ENCODE measurements around the gene GPR162. TPM values are rescaled to one million over a fixed set of nuclear protein-coding genes. Genes with fewer than 3 reads are reported as not detected.

Gene GPR162
- polyA plus RNA-seq, 1 donor from 2014 or later = 82.8 TPM

GRCh38 chr12:6860942-6861341, 39.3 kb downstream of the GPR162 start:
- Histone ChIP-seq H3K4me2 (ENCODE audit: low read length) (no peak overlapping the region), H4K20me1 (ENCODE audit: insufficient read depth) (no peaks in the 10 kb centered on the region), H3K9ac (ENCODE audit: low read length) (no peak overlapping the region), H3K9me2 (ENCODE audit: insufficient read depth, low read length) (no peaks in the 10 kb centered on the region), H2AFZ (ENCODE audit: low read depth, low read length) (no peak overlapping the region), H3K4me3 (ENCODE audit: low read length) (no peak overlapping the region), H3K27me3 (ENCODE audit: insufficient read depth, low read depth, low read length) (no peaks in the 10 kb centered on the region), H3K9me3 (ENCODE audit: low read length) (no peaks in the 10 kb centered on the region), H3K79me2 (replicated peaks; ENCODE audit: insufficient read depth, low read length) (no peaks in the 10 kb centered on the region), H3K27ac (ENCODE audit: low read length) (no peak overlapping the region), H3K36me3 (ENCODE audit: insufficient read depth, low read length) (peaks cover 4% of the 10 kb centered on the region), H3F3A (ENCODE audit: insufficient read depth, low read length, poor library complexity, severe bottlenecking) (no peaks in the 10 kb centered on the region)
- TF ChIP-seq POLR2AphosphoS5 (IDR thresholded peaks at IDR 0.05) (no peak), EZH2 (IDR thresholded peaks at IDR 0.05; ENCODE audit: borderline replicate concordance, insufficient read depth, low read length, poor library complexity, severe bottlenecking) (no peak), SMC3 (conservative IDR thresholded peaks at IDR 0.05; ENCODE audit: poor library complexity) (no peak), MXI1 (conservative IDR thresholded peaks at IDR 0.05; ENCODE audit: poor library complexity, severe bottlenecking) (no peak)
- TF ChIP-seq, protein P1, sequence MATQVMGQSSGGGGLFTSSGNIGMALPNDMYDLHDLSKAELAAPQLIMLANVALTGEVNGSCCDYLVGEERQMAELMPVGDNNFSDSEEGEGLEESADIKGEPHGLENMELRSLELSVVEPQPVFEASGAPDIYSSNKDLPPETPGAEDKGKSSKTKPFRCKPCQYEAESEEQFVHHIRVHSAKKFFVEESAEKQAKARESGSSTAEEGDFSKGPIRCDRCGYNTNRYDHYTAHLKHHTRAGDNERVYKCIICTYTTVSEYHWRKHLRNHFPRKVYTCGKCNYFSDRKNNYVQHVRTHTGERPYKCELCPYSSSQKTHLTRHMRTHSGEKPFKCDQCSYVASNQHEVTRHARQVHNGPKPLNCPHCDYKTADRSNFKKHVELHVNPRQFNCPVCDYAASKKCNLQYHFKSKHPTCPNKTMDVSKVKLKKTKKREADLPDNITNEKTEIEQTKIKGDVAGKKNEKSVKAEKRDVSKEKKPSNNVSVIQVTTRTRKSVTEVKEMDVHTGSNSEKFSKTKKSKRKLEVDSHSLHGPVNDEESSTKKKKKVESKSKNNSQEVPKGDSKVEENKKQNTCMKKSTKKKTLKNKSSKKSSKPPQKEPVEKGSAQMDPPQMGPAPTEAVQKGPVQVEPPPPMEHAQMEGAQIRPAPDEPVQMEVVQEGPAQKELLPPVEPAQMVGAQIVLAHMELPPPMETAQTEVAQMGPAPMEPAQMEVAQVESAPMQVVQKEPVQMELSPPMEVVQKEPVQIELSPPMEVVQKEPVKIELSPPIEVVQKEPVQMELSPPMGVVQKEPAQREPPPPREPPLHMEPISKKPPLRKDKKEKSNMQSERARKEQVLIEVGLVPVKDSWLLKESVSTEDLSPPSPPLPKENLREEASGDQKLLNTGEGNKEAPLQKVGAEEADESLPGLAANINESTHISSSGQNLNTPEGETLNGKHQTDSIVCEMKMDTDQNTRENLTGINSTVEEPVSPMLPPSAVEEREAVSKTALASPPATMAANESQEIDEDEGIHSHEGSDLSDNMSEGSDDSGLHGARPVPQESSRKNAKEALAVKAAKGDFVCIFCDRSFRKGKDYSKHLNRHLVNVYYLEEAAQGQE (IDR thresholded peaks at IDR 0.05; ENCODE audit: borderline replicate concordance) = no peak
- TF ChIP-seq, protein P2, sequence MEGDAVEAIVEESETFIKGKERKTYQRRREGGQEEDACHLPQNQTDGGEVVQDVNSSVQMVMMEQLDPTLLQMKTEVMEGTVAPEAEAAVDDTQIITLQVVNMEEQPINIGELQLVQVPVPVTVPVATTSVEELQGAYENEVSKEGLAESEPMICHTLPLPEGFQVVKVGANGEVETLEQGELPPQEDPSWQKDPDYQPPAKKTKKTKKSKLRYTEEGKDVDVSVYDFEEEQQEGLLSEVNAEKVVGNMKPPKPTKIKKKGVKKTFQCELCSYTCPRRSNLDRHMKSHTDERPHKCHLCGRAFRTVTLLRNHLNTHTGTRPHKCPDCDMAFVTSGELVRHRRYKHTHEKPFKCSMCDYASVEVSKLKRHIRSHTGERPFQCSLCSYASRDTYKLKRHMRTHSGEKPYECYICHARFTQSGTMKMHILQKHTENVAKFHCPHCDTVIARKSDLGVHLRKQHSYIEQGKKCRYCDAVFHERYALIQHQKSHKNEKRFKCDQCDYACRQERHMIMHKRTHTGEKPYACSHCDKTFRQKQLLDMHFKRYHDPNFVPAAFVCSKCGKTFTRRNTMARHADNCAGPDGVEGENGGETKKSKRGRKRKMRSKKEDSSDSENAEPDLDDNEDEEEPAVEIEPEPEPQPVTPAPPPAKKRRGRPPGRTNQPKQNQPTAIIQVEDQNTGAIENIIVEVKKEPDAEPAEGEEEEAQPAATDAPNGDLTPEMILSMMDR (IDR thresholded peaks at IDR 0.05; ENCODE audit: poor library complexity, severe bottlenecking) = no peak

DNA sequence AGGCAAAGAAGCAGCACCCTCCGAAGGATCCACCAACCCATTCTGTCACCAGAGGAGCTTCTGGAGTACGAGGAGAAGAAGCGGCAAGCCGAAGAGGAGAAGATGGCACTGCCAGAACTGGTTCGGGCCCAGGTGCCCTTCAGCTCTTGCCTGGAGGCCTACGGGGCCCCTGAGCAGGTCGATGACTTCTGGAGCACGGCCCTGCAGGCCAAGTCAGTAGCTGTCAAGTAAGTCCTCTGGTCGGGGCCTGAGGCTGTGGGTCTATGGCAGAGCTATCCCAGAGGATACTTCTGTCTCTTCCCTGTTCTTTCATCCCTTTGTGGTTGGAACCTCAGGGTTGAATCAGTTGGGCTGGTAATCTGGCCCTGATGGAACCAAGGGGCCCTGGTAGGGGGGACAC, 39.8 kb downstream of the GPR162 start:
- H3K27ac ChIP-seq (ENCODE audit: low read length) = no peak overlapping the region
- H3K9me3 ChIP-seq (ENCODE audit: low read length) = no peaks in the 10 kb centered on the region
- no peaks in the 10 kb centered on the region for H4K20me1 ChIP-seq (ENCODE audit: insufficient read depth)
- no peaks in the 10 kb centered on the region for H3K9me2 ChIP-seq (ENCODE audit: insufficient read depth, low read length)
- H3K36me3 ChIP-seq (ENCODE audit: insufficient read depth, low read length) = peaks cover 4% of the 10 kb centered on the region
- no peaks in the 10 kb centered on the region for H3F3A ChIP-seq (ENCODE audit: insufficient read depth, low read length, poor library complexity, severe bottlenecking)
- no peak overlapping the region for H3K9ac ChIP-seq (ENCODE audit: low read length)
- H3K4me3 ChIP-seq (ENCODE audit: low read length) = no peak overlapping the region
- TF ChIP-seq TAF1 (IDR thresholded peaks at IDR 0.05; ENCODE audit: low read depth) = no peak
- TF ChIP-seq, protein P2 (IDR thresholded peaks at IDR 0.05; ENCODE audit: poor library complexity, severe bottlenecking) = no peak
- no peak for TF ChIP-seq EP300 (conservative IDR thresholded peaks at IDR 0.05; ENCODE audit: poor library complexity, severe bottlenecking)
- no peak for TF ChIP-seq MXI1 (conservative IDR thresholded peaks at IDR 0.05; ENCODE audit: poor library complexity, severe bottlenecking)
- TF ChIP-seq, protein P1 (IDR thresholded peaks at IDR 0.05; ENCODE audit: borderline replicate concordance) = no peak
- TF ChIP-seq SMC3 (conservative IDR thresholded peaks at IDR 0.05; ENCODE audit: poor library complexity) = no peak
- no peak for TF ChIP-seq RAD21 (conservative IDR thresholded peaks at IDR 0.05)
- TF ChIP-seq POLR2AphosphoS5 (IDR thresholded peaks at IDR 0.05) = no peak
- TF ChIP-seq EZH2 (IDR thresholded peaks at IDR 0.05; ENCODE audit: borderline replicate concordance, insufficient read depth, low read length, poor library complexity, severe bottlenecking) = no peak
- no peak overlapping the region for H2AFZ ChIP-seq (ENCODE audit: low read depth, low read length)
- no peaks in the 10 kb centered on the region for H3K27me3 ChIP-seq (ENCODE audit: insufficient read depth, low read depth, low read length)
- H3K4me2 ChIP-seq (ENCODE audit: low read length) = no peak overlapping the region
- H3K79me2 ChIP-seq (replicated peaks; ENCODE audit: insufficient read depth, low read length) = no peaks in the 10 kb centered on the region

Data from neural cell (in vitro differentiated cells).